Astrocyte (in vitro differentiated cells and primary cell): ENCODE data around the gene DCP1B.

Experiments used
- EZH2 ChIP-seq: IDR thresholded peaks from 2 replicates; pipeline ENCODE4 v1.6.1; 2012; ENCODE audit warnings: mild to moderate bottlenecking, low read length, inconsistent platforms; ENCODE audit not compliant: insufficient read depth
- TF ChIP-seq, protein P1 (sequence below): IDR thresholded peaks from 2 replicates; pipeline ENCODE4 v1.5.1; 2011; ENCODE audit warnings: low read depth, mild to moderate bottlenecking, inconsistent platforms, low read length, moderate library complexity; ENCODE audit not compliant: insufficient read depth

DNA sequence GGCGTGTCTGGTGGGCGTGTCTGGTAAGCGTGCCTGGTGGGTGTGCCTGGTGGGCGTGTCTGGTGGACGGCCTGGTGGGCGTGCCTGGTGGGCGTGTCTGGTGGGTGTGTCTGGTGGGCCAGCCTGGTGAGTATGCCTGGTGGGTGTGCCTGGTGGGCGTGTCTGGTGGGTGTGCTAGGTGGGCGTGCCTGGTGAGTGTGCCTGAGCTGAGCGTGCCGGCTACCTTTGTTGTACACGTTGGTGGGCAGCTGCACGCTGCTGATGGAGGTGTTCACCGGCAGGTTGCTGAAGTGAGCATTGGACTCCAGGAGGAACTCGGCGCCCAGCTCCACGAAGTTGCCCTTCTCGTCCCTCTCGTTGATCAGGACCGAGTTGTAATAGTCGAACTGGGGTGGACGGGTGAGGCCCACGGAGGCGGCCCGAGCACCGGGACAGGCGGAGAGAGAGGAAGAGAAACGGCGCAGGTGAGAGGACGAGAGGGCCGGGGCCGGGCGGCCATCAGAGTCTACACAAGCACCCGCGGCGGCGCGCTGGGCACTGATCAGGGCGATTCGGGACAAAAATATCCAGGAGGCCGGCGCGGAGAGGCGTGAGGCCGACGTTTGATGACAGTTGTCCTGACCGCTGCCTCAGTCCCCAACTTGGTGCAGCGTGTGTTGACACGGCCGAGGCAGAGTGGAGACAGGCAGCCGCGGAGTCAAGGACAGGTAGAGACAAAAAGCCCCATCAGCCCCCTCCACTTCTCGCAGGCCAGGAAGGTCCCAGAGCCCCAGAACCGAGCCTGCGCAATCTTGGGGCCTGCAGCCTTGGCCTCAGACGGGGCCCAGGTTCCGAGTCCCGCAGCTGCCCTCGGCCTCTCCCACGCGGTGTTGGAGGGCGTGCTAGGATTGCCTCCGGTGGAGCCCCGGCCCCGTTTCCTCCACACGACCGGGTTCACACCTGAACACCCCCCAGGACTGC lies 96.3 kb downstream of the DCP1B start:
- TF ChIP-seq, protein P1, sequence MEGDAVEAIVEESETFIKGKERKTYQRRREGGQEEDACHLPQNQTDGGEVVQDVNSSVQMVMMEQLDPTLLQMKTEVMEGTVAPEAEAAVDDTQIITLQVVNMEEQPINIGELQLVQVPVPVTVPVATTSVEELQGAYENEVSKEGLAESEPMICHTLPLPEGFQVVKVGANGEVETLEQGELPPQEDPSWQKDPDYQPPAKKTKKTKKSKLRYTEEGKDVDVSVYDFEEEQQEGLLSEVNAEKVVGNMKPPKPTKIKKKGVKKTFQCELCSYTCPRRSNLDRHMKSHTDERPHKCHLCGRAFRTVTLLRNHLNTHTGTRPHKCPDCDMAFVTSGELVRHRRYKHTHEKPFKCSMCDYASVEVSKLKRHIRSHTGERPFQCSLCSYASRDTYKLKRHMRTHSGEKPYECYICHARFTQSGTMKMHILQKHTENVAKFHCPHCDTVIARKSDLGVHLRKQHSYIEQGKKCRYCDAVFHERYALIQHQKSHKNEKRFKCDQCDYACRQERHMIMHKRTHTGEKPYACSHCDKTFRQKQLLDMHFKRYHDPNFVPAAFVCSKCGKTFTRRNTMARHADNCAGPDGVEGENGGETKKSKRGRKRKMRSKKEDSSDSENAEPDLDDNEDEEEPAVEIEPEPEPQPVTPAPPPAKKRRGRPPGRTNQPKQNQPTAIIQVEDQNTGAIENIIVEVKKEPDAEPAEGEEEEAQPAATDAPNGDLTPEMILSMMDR: no peak
- no peak for TF ChIP-seq EZH2
